Activated CD4-positive, alpha-beta T cell treated with anti-CD3 and anti-CD28 coated beads, Interleukin-2, amount 50 U/mL, for 16 hours (primary cell): ENCODE data around the gene TMEM131L.
"Not testable (repeated sequence)": the region's sequence is repeated elsewhere in the genome, so short reads cannot be mapped to it uniquely, and the experiment has no call there.

ENCODE experiments used
- DNase-seq: peaks from one replicate; pipeline ENCODE4 v3.0.0-alpha.2; 2020

Gene TMEM131L, protein sequence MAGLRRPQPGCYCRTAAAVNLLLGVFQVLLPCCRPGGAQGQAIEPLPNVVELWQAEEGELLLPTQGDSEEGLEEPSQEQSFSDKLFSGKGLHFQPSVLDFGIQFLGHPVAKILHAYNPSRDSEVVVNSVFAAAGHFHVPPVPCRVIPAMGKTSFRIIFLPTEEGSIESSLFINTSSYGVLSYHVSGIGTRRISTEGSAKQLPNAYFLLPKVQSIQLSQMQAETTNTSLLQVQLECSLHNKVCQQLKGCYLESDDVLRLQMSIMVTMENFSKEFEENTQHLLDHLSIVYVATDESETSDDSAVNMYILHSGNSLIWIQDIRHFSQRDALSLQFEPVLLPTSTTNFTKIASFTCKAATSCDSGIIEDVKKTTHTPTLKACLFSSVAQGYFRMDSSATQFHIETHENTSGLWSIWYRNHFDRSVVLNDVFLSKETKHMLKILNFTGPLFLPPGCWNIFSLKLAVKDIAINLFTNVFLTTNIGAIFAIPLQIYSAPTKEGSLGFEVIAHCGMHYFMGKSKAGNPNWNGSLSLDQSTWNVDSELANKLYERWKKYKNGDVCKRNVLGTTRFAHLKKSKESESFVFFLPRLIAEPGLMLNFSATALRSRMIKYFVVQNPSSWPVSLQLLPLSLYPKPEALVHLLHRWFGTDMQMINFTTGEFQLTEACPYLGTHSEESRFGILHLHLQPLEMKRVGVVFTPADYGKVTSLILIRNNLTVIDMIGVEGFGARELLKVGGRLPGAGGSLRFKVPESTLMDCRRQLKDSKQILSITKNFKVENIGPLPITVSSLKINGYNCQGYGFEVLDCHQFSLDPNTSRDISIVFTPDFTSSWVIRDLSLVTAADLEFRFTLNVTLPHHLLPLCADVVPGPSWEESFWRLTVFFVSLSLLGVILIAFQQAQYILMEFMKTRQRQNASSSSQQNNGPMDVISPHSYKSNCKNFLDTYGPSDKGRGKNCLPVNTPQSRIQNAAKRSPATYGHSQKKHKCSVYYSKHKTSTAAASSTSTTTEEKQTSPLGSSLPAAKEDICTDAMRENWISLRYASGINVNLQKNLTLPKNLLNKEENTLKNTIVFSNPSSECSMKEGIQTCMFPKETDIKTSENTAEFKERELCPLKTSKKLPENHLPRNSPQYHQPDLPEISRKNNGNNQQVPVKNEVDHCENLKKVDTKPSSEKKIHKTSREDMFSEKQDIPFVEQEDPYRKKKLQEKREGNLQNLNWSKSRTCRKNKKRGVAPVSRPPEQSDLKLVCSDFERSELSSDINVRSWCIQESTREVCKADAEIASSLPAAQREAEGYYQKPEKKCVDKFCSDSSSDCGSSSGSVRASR (N-terminal part only)

DNA sequence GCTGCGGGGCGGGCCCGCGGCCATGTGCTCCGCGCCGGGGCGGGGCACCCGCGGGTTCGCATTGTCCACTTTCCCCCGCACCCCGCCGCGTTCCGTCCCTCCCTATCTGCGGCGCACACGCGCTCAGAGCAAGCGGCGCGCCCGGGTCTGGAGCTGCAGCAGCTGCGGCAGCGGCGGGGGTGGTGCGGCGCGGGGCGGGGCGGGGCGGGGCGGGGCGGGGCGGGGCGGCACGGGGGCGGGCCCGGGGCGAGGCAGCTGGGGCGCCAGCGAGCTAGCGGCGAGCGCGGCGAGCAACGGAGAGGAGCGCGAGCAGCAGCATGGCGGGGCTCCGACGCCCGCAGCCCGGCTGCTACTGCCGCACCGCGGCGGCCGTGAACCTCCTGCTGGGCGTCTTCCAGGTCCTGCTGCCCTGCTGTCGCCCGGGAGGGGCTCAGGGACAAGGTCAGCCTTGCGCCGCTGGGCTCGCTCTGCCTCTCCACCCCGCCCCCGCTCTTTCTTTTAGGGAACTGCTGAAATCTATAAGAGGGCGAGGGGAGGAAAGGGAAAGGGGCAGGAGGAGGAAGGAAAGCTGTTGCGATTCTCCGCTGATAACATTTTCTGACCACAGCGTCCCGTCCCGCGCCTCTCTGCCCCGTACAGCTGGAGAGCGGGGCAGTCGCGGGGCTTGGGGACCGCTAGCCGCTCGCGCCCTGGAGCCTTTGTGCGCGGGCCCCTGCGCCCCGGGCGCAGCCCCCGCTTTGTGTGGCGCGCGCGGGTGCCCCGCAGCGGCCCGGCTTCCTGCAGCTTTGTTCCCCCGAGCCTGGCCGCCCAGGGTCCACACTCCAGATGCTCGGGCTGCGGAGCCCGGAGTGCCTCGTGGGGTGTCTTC, at the start of gene TMEM131L:
Gene TMEM131L (plus strand): TSS at position 280 of the 868 bp plus-strand sequence. CDS start 38 bp downstream, at position 318.
- peak; percentile 73 for DNase-seq

DNA sequence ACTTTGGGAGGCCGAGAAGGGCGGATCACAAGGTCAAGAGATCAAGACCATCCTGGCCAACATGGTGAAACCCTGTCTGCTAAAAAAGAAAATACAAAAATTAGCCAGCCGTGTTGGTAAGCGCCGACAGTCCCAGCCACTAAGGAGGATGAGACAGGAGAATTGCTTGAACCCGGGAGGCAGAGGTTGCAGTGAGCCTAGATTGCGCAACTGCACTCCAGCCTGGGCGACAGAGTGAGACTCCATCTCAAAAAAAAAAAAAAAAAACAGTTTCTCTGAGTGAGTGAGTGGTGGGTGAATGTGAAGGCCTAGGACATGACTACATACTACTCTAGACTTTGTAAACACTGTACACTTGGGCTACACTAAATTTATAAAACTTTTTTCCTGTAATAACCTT, 49.7 kb upstream of the TMEM131L start:
- not testable (repeated sequence) for DNase-seq

DNA sequence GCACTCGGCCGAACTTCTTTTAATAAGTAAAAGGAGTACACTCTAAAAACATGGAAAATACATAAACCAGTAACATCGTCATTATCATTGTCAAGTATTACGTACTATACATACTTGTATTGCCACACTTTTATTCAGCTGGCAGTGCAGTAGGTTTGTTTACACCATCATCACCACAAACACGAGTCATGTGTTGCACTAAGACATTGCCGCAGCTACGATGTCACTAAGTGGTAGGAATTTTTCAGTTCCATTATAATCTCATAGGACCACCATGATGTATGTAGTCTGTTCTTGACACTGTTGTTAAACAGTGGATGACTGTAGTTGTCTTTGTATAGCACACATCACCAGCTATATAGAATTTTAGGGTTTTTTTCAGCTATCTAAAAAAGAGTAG, 48.0 kb upstream of the TMEM131L start:
- DNase-seq: no peak

DNA sequence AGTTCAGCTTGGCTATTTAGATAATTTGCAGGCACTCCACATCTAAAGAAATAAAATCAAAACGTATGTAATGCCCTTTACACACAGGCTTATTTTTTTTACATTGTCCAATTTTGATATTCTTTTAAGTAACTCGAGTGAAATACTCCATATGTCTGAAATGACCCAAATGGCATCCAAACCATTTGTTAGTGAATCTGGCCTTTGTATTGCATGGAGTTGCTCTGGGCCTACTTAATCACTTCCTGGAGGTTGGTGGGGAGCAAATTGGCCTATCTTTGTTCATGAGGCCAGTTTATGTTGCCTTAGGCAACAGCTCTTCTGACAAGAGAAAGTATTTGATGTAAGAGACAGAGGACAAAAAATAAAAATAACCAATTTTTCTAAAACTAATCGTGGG, 47.6 kb upstream of the TMEM131L start:
- no peak for DNase-seq

DNA sequence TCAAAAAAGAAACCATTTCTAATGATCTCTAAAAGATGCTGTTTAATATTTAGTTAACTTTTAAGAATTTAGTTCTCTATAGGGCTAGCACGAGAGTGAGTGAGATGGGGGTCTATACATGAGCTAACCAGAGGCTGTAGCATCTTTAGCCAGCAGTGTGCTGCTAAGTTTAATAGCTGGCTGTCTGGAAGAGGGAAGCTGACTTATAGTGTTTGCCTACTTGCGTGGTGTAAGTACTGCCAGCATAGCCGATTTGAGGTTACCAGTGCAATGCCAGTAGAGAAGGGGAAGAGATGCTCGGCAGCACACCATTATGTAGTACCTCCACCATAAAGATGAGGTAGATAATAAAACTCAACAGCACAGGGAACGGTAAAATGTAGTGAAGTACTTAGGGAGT, 47.1 kb upstream of the TMEM131L start:
- DNase-seq: no peak

DNA sequence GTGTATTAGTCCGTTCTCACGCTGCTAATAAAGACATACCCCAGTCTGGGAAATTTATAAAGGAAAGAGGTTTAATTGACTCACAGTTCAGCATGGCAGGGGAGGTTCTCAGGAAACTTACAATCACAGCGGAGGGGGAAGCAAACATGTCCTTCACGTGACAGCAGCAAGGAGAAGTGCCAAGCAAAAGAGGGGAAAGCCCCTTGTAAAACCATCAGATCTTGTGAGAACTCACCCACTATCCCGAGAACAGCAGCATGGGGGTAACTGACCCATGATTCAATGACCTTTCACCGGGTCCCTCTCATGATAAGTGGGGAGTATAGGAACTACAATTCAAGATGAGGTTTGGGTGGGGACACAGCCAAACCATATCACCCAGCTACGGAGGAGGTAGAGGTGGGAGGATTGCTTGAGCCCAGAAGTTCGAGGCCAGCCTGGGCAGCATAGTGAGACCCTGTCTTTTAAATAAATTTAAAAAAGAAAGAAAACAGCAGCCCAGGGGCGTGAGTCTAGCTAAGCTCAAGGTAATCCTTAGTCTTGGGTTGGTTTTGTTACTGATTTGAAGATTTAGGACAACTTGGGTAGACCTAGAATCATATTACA, 46.4 kb upstream of the TMEM131L start:
- no peak for DNase-seq

DNA sequence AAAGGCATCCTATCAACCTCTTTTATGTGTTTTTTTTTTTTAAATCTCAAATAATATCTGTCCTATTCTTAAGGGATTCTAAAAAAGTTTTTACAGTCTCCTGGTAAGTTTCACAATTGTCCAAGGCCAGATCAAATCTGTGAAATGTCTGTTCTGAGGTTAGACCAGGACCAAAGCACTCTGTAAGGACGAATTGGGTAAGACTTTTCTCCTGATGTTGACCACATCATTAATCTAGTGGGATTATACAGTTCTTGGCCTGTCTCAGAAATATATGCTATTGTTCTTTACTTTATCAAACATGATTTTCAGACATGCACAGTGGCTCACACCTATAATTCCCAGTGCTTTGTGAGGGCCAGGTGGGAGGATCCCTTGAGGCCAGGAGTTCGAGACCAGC, 45.8 kb upstream of the TMEM131L start:
- no peak for DNase-seq

DNA sequence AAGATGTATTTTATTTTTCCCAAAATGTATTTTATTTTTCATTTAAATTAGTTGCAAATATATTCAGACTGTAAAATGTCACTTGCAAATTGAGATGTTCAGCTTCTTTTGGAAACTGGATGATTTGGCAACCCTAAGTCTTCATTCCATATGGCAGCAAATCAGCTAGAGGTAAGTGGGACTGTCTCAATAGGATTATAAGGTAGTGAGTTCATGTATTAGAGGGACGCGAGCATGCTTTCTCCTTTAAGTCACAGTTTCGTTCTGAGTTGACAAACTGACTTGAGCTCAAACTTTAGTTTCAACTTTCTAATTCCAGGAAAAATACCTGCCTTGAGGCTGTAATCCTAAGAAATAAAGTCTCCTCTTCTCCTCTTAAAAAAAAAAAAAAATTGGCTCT, 44.2 kb upstream of the TMEM131L start:
- DNase-seq: peak; percentile 81

DNA sequence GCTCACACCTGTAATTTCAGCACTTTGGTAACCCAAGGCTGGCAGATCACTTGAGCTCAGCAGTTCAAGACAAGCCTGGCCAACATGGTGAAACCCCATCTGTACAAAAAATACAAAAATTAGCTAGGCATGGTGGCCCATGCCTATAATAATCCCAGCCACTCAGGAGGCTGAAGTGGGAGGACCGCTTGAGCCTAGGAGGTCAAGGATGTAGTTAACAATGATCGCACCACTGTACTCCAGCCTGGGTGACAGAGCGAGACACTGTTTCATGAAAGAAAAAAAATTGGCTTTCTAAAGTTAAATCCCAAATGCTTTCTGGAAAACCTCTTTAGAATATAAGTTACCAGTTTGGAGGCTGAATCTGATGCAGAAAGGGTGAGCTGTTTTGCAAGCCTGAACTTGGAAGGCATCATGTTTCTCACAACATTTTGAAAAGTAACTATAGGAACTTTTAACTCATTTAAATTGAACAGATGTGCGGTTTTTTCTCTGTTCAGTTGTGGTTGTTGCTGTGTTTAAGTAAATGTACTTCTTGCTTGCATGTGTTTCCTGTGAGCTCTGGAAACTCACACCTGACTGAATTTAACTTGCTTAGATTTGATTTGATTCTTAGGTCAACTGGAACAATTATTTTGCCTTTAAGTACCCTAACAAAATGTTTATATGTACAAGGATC, 39.8 kb upstream of the TMEM131L start:
- DNase-seq: peak; percentile 33

DNA sequence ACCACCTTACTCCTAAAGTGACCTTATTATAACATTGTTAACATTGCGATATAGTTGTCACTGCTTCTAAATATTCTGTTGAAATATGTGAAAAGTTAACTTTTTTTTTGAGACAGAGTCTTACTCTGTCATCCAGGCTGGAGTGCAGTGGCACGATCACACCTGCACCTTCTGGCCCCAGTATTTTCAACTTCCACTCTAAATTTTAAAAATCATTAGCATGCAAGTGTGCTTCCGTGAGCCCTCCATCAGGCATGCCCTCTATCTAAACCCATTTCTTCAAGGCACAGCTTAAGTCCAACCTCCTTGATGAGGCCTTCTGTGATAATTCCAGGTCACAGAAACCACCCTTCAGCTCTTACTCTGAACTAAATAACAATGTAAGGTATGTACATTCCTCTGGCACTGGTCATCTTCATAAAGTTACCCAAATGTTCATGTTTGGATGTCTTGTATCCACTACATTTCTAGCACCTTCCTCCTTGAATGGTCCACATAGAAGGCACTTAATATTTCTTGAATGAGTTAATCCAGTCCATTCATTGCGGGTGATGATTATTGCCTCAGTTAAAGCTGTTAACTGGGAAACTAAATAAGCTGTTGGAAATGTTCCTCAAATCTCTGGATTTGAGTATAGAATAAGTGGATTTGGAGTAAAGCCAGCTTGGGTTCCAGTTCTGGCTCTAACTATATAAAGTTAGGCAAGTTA, 38.6 kb upstream of the TMEM131L start:
- DNase-seq: no peak

DNA sequence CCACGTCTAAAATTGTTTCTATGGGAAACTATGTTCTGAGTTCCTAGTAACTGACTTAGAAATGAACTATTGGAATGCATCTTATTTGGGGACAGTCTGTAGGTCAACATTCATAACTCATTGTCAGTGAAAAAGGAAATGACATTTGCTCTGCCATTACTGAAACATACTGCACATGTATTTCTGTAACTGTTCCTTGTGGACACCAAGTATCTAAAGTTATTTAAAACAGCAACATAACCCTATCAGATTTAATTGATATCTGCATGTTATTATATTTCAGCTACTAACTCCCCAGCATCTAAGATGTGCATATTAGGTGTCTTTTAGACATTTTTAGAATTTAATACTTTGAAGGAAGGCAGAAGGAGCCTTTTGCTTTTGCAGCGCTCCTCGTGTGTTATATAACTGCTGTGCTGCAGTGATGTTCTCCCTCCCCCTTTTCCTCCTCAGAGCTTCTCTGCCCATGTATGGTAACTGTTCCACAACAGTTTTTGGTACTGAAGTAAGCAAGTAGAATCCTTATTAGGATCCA, 37.2 kb upstream of the TMEM131L start:
- no peak for DNase-seq

DNA sequence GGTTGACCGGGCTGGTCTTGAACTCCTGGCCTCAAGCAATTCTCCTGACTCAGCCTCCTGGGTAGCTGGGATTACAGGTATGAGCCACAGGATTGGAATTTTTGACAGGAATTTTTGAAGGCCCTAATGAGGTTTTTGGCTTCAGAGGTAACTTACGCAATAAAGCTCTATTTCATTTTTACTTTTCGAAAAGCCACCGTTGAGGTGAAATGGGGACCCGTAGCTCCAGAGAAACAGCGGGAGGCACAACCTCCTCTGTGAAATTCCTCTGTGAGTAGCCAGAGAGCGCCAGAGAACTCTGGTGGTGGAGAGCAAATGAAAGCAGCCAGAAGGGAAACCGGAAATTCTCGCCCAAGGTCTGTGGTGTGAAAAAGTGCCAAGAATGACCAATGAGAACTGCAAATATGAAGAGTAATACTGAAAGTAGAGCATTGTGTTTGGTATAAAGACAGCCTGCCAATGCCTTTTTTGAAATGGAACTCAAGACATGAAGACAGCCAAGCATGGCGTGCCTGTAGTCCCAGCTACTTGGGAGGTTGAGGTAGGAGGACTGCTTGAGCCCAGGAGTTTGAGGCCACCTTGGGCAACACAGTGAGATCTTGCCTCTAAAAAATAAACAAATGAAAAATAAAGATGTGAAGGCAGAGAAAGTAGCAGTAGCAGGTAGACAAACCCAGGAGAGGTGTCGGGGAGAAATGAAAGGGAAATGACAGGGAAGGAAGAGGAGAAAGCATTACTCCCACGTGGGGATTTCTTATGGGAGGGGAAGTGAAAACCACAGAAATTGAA, 33.0 kb upstream of the TMEM131L start:
- DNase-seq: peak; percentile 95

DNA sequence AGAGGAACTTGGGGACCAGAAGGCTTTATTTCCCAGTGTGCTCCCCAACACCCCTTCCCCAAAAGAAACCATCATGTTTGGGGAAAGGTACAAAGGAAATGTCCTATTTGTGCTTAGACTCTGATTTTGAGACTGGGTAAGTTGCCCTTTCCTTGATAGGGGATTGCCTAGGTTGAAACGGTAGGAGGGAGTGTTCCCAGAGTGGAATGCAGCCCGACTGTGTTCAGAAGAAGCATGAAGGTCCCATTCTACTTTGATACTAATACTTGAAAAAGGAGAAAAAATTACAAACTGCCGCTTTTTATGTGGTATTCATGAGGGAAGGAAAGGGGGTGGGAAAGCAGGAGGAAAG, 32.4 kb upstream of the TMEM131L start:
- DNase-seq: no peak

DNA sequence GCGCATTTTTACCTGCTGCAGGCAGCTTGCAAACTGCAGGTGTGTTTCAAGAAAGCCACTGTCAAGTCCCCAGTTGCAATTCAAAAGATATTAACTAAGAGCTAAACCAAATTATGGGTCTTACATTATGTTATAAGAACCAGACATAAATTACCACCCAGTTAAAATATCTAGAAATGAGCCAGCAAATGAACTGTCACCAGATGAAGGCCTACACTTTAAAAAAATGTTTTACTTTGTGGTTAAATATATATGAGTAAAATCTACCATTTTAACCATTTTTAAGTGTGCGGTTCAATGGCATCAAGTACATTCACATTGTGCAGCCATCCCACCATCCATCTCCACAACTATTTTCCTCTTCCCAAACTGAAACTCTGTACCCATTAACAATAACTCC, 32.0 kb upstream of the TMEM131L start:
- peak; percentile 31 for DNase-seq

DNA sequence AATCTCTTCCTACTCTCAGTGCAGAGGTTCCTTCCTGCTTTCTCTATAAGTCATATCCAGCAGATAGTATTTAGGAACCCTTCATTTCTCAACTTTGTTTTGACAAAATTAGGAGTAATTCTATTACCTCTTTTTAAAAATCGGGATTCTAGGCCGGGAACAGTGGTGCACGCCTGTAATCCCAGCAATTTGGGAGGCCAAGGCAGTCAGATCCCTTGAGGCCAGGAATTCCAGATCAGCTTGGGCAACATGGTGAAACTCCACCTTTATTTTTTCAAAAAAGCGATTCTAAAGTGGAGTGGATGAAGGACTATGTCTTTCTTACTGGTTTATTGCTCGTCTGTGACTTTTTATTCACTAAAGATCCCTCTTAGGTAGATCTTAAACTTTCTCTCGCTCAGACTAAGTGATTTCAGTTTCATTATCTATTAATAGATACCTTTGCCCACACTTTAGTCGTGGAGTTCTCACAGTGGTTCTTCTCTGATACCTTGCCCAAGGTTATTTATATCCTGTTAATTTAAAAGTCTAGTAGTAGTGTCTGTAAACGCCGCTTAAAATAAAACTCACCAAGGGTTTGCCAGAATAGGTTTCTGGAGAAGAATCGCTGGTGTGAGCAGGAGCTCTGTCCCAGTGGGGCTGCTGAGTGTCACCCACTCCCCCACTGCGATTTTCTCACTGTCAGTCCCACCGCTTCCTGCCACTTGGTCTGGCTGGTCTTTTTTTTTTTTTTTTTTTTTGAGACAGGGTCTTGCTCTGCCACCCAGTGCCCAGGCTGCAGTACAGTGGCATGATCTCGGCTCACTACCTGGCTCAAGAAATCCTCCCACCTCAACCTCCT, 27.0 kb upstream of the TMEM131L start:
- DNase-seq: peak; percentile 29

DNA sequence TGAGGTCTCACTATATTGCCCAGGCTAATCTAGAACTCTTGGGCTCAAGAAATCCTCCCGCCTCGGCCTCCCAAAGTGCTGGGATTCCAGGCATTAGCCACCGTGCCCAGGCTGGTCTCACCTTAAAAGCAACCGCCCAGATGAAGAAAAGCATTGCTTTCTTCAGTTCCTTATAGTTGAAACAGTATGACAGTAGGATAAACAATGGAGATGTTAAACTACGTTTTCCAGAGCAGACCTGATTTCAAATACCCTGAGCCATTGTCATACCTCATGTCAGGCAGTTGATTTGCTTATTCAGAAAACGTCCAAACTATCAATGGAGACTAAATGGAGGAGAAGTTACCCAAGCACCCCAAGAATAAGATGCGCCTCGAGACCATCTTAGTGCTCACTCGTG, 26.3 kb upstream of the TMEM131L start:
- no peak for DNase-seq

DNA sequence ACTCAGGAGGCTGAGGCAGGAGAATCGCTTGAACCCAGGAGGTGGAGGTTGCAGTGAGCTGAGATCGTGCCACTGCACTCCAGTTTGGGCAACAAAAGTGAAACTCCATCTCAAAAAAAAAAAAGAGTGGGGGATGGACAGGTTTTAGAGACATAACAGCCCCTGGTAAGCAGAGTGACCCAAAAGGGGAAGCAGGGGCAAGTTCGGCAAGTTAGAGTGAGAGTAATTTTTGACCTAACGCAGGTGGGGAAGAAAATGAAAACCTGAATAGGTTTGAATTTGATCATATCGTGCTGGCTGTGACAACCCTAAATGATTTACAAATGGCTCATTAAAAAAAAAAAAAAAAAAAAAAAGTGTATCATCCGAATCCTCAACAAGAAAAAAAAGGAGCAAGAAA, 25.7 kb upstream of the TMEM131L start:
- DNase-seq: no peak

DNA sequence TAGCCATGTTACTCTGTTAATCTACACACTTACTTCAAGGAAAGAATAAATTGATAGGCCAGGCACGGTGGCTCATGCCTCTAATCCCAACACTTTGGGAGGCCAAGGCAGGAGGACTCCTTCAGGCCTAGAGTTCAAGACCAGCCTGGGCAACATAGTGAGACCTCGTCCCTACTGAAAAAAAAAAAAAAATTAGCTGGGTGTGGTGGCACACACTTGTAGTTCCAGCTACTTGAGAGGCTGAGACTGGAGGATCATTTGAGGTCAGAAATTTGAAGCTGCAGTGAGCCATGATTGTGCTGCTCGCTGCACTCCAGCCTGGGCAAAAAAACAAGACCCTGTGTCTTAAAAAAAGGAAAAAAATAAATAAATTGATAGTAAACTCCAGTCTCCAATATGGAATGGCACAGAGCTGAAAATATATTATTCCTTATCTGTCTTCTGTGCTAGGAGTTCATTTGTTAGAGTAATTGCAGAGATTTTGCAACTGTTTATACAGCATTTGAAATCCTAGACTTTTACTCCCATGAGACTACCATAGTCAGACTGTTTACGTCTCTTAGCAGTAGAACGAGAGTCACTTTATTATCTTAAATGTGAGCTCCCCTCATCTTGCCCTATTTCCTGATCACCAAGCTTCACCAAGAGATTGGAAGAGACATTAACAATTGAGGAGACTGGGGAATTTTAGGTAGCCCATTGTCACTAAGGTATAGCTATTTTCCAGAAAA, 18.8 kb upstream of the TMEM131L start:
- DNase-seq: no peak
